Measurements from ENCODE around the gene TMEM108.

TMEM108 gene

DNA sequence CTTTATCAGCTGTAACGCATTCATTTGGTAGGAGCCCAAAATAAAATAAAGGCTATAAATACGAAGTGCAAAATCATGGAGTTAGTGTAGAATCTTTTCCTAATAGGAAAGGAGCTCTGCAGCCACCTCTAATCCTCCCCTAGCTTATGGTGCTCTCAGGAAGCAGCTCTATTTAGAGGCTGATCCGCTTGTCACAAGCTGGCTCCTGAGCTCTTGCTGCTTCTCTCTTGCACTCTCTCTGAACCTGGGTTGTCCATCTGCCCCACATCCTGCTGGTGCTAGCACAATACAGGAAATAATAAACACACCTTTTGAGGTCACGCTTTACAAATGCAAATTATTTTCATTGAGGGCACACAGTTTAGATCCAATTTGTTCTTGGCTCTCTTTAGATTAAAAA is 324.3 kb downstream of the TMEM108 start:
- ATAC-seq, result no peak
- TF ChIP-seq GLIS3 (CRISPR knock-in tag; IDR thresholded peaks at IDR 0.05) (no peak), ZFP30 (CRISPR knock-in tag; IDR thresholded peaks at IDR 0.05) (no peak), ZC3H10 (CRISPR knock-in tag; IDR thresholded peaks at IDR 0.05) (no peak), PPARA (CRISPR knock-in tag; IDR thresholded peaks at IDR 0.05; ENCODE audit: borderline replicate concordance) (no peak), TCF4 (CRISPR knock-in tag; IDR thresholded peaks at IDR 0.05; ENCODE audit: borderline replicate concordance) (no peak), TOX (CRISPR knock-in tag; IDR thresholded peaks at IDR 0.05; ENCODE audit: borderline replicate concordance) (no peak), ZNF565 (CRISPR knock-in tag; conservative IDR thresholded peaks at IDR 0.05; ENCODE audit: low read depth) (no peak), BACH2 (CRISPR knock-in tag; IDR thresholded peaks at IDR 0.05; ENCODE audit: borderline replicate concordance) (no peak), RARB (CRISPR knock-in tag; IDR thresholded peaks at IDR 0.05) (no peak), ZNF8 (CRISPR knock-in tag; IDR thresholded peaks at IDR 0.05) (no peak), SNAI2 (CRISPR knock-in tag; IDR thresholded peaks at IDR 0.05) (no peak), ZNF70 (CRISPR knock-in tag; IDR thresholded peaks at IDR 0.05) (no peak)
- TF ChIP-seq, protein P1, sequence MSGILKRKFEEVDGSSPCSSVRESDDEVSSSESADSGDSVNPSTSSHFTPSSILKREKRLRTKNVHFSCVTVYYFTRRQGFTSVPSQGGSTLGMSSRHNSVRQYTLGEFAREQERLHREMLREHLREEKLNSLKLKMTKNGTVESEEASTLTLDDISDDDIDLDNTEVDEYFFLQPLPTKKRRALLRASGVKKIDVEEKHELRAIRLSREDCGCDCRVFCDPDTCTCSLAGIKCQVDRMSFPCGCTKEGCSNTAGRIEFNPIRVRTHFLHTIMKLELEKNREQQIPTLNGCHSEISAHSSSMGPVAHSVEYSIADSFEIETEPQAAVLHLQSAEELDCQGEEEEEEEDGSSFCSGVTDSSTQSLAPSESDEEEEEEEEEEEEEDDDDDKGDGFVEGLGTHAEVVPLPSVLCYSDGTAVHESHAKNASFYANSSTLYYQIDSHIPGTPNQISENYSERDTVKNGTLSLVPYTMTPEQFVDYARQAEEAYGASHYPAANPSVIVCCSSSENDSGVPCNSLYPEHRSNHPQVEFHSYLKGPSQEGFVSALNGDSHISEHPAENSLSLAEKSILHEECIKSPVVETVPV (CRISPR knock-in tag; IDR thresholded peaks at IDR 0.05), result no peak
- TF ChIP-seq, protein P2, sequence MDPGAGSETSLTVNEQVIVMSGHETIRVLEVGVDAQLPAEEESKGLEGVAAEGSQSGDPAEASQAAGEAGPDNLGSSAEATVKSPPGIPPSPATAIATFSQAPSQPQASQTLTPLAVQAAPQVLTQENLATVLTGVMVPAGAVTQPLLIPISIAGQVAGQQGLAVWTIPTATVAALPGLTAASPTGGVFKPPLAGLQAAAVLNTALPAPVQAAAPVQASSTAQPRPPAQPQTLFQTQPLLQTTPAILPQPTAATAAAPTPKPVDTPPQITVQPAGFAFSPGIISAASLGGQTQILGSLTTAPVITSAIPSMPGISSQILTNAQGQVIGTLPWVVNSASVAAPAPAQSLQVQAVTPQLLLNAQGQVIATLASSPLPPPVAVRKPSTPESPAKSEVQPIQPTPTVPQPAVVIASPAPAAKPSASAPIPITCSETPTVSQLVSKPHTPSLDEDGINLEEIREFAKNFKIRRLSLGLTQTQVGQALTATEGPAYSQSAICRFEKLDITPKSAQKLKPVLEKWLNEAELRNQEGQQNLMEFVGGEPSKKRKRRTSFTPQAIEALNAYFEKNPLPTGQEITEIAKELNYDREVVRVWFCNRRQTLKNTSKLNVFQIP (CRISPR knock-in tag; IDR thresholded peaks at IDR 0.05; ENCODE audit: borderline replicate concordance, low read depth), result no peak
- TF ChIP-seq, protein P3, sequence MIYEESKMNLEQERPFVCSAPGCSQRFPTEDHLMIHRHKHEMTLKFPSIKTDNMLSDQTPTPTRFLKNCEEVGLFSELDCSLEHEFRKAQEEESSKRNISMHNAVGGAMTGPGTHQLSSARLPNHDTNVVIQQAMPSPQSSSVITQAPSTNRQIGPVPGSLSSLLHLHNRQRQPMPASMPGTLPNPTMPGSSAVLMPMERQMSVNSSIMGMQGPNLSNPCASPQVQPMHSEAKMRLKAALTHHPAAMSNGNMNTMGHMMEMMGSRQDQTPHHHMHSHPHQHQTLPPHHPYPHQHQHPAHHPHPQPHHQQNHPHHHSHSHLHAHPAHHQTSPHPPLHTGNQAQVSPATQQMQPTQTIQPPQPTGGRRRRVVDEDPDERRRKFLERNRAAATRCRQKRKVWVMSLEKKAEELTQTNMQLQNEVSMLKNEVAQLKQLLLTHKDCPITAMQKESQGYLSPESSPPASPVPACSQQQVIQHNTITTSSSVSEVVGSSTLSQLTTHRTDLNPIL (CRISPR knock-in tag; IDR thresholded peaks at IDR 0.05; ENCODE audit: low read depth), result no peak

DNA sequence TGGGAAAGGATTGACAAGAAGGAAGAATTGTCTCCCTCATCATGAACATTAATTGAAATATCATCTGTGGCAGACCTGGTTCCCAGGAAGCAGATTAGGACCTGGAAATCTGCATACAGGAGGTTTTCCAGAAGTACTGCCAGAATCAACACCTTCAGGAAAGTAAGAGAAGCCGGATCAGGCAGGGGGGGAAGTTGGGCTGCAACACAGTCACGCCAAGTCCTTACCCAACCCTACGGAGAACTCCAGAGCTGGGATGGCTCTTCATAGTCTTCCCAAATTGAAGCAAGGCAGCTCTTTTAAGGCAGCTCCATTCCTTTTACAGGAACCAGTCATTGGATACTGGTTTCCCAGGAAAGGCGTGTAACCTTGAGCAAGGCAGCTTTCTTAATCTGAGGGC is 326.5 kb downstream of the TMEM108 start:
- TF ChIP-seq TOX (CRISPR knock-in tag; IDR thresholded peaks at IDR 0.05; ENCODE audit: borderline replicate concordance) (no peak), CSDC2 (CRISPR knock-in tag; IDR thresholded peaks at IDR 0.05) (no peak)
- no peak for ATAC-seq

DNA sequence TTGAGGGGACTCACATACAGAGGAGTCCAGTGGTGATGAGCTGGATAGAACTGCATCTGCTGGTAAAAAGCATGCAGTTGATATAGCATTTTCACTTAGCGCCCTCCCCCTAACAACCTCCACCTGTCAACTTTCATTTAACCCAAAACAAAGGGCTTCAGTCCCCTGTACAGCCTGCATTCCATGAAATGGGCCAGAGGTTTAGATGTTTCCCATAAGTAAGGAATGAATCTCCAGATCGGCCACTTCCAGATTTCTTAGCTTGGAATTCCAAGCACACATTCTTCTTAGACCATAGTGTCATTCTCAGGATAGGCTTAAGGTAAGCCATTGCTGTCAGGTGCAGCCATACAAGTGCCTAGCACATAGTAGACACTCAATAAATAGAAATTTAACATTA is 328.7 kb downstream of the TMEM108 start:
- TF ChIP-seq, protein P4, sequence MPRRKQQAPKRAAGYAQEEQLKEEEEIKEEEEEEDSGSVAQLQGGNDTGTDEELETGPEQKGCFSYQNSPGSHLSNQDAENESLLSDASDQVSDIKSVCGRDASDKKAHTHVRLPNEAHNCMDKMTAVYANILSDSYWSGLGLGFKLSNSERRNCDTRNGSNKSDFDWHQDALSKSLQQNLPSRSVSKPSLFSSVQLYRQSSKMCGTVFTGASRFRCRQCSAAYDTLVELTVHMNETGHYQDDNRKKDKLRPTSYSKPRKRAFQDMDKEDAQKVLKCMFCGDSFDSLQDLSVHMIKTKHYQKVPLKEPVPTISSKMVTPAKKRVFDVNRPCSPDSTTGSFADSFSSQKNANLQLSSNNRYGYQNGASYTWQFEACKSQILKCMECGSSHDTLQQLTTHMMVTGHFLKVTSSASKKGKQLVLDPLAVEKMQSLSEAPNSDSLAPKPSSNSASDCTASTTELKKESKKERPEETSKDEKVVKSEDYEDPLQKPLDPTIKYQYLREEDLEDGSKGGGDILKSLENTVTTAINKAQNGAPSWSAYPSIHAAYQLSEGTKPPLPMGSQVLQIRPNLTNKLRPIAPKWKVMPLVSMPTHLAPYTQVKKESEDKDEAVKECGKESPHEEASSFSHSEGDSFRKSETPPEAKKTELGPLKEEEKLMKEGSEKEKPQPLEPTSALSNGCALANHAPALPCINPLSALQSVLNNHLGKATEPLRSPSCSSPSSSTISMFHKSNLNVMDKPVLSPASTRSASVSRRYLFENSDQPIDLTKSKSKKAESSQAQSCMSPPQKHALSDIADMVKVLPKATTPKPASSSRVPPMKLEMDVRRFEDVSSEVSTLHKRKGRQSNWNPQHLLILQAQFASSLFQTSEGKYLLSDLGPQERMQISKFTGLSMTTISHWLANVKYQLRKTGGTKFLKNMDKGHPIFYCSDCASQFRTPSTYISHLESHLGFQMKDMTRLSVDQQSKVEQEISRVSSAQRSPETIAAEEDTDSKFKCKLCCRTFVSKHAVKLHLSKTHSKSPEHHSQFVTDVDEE (CRISPR knock-in tag; IDR thresholded peaks at IDR 0.05), result no peak
- TF ChIP-seq ZC3H10 (CRISPR knock-in tag; IDR thresholded peaks at IDR 0.05) (no peak), ZNF70 (CRISPR knock-in tag; IDR thresholded peaks at IDR 0.05) (no peak), ZNF8 (CRISPR knock-in tag; IDR thresholded peaks at IDR 0.05) (no peak), SNAI2 (CRISPR knock-in tag; IDR thresholded peaks at IDR 0.05) (no peak), PPARA (CRISPR knock-in tag; IDR thresholded peaks at IDR 0.05; ENCODE audit: borderline replicate concordance) (no peak), CSDC2 (CRISPR knock-in tag; IDR thresholded peaks at IDR 0.05) (no peak), ARNTL (CRISPR knock-in tag; IDR thresholded peaks at IDR 0.05; ENCODE audit: borderline replicate concordance, low read depth) (no peak), ISL1 (CRISPR knock-in tag; IDR thresholded peaks at IDR 0.05) (no peak)
- TF ChIP-seq, protein P5, sequence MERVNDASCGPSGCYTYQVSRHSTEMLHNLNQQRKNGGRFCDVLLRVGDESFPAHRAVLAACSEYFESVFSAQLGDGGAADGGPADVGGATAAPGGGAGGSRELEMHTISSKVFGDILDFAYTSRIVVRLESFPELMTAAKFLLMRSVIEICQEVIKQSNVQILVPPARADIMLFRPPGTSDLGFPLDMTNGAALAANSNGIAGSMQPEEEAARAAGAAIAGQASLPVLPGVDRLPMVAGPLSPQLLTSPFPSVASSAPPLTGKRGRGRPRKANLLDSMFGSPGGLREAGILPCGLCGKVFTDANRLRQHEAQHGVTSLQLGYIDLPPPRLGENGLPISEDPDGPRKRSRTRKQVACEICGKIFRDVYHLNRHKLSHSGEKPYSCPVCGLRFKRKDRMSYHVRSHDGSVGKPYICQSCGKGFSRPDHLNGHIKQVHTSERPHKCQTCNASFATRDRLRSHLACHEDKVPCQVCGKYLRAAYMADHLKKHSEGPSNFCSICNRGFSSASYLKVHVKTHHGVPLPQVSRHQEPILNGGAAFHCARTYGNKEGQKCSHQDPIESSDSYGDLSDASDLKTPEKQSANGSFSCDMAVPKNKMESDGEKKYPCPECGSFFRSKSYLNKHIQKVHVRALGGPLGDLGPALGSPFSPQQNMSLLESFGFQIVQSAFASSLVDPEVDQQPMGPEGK (CRISPR knock-in tag; IDR thresholded peaks at IDR 0.05; ENCODE audit: borderline replicate concordance), result no peak
- no peak for ATAC-seq
